ENCODE results near the gene BRD4.
"Not testable (repeated sequence)": the region's sequence is repeated elsewhere in the genome, so short reads cannot be mapped to it uniquely, and the experiment has no call there.

BRD4 gene

DNA sequence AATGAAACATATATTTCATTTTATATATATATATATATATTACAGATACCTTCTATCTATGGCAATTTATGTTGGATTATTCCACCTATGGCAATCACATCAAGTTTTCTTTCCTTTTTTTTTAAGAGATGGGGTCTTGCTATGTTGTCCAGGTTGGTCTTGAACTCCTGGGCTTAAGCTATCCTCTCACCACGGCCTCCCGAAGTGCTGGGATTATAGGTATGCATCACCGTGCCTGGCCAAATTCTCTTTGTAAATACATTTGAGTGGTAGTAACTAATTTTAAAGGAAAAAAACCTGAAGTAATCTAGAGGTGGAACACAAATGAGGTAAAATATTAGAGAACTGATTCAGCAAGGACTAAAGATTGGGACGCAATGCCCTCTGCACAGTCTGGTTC, 21.6 kb upstream of the BRD4 start:
- Histone ChIP-seq H4K20me1 (ENCODE audit: control insufficient read depth, insufficient read depth, low read depth, low read length) (no peaks in the 10 kb centered on the region), H3K9me2 (replicated peaks; ENCODE audit: control insufficient read depth, low read length) (no peaks in the 10 kb centered on the region), H3K27me3 (ENCODE audit: control insufficient read depth, low read length) (no peaks in the 10 kb centered on the region), H3K4me3 (ENCODE audit: low read length) (no peak overlapping the region), H3K27ac (ENCODE audit: low read depth, low read length) (no peak overlapping the region), H3F3A (ENCODE audit: control insufficient read depth, insufficient read depth) (peaks cover 13% of the 10 kb centered on the region; the same call in 1 of the 2 replicates), H3K4me2 (ENCODE audit: low read length) (no peak overlapping the region), H3K9me3 (ENCODE audit: control insufficient read depth, insufficient read depth, low read length) (no peaks in the 10 kb centered on the region), H3K79me2 (ENCODE audit: control insufficient read depth, low read length) (no peaks in the 10 kb centered on the region), H3K36me3 (ENCODE audit: control insufficient read depth, low read length) (peaks cover 42% of the 10 kb centered on the region), H3K4me1 (ENCODE audit: control insufficient read depth, low read length) (peaks cover 4% of the 10 kb centered on the region)
- TF ChIP-seq, protein P1, sequence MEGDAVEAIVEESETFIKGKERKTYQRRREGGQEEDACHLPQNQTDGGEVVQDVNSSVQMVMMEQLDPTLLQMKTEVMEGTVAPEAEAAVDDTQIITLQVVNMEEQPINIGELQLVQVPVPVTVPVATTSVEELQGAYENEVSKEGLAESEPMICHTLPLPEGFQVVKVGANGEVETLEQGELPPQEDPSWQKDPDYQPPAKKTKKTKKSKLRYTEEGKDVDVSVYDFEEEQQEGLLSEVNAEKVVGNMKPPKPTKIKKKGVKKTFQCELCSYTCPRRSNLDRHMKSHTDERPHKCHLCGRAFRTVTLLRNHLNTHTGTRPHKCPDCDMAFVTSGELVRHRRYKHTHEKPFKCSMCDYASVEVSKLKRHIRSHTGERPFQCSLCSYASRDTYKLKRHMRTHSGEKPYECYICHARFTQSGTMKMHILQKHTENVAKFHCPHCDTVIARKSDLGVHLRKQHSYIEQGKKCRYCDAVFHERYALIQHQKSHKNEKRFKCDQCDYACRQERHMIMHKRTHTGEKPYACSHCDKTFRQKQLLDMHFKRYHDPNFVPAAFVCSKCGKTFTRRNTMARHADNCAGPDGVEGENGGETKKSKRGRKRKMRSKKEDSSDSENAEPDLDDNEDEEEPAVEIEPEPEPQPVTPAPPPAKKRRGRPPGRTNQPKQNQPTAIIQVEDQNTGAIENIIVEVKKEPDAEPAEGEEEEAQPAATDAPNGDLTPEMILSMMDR (IDR thresholded peaks at IDR 0.05; ENCODE audit: low read depth, low read length, poor library complexity, severe bottlenecking), result no peak
- TF ChIP-seq EZH2phosphoT487 (IDR thresholded peaks at IDR 0.05; ENCODE audit: borderline replicate concordance, low read length), result no peak

DNA sequence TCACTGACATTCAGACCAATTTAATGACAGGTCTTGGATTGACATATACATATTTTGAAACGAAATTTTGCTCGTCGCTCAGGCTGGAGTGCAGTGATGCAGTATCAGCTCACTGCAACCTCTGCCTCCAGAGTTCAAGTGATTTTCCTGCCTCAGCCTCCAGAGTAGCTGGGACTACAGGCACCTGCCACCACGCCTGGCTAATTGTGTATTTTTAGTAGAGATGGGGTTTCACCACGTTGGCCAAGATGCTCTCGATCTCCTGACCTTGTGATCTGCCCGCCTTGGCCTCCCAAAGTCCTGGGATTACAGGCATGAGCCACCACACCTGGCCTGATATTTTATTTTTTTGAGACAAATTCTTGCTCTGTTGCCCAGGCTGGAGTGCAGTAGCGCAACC, 20.2 kb upstream of the BRD4 start:
- not testable (repeated sequence) for H4K20me1 ChIP-seq (ENCODE audit: control insufficient read depth, insufficient read depth, low read depth, low read length); H3K27ac ChIP-seq (ENCODE audit: low read depth, low read length); H3K9me2 ChIP-seq (replicated peaks; ENCODE audit: control insufficient read depth, low read length); H3K4me2 ChIP-seq (ENCODE audit: low read length); H3K79me2 ChIP-seq (ENCODE audit: control insufficient read depth, low read length); H3K9me3 ChIP-seq (ENCODE audit: control insufficient read depth, insufficient read depth, low read length); H3K4me1 ChIP-seq (ENCODE audit: control insufficient read depth, low read length); H3K4me3 ChIP-seq (ENCODE audit: low read length); H3K27me3 ChIP-seq (ENCODE audit: control insufficient read depth, low read length)
- H3K36me3 ChIP-seq (ENCODE audit: control insufficient read depth, low read length), result peaks cover 29% of the 10 kb centered on the region
- H3F3A ChIP-seq (ENCODE audit: control insufficient read depth, insufficient read depth), result peaks cover 13% of the 10 kb centered on the region; the same call in 1 of the 2 replicates

DNA sequence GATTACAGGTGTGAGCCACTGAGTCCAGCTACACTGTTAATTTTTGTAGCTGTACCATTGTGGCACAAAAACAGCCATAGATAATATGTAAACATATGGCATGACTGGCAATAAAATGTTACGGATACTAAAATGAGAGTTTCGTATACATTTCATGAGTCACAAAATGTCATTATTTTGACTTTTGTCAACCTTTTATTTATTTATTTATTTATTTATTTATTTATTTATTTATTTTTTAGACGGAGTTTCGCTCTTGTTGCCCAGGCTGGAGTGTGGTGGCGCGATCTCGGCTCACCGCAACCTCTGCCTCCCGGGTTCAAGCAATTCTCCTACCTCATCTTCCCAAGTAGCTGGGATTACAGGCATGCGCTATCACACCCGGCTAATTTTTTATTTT, 9.0 kb upstream of the BRD4 start:
- not testable (repeated sequence) for H3K4me1 ChIP-seq (ENCODE audit: control insufficient read depth, low read length); H3K4me2 ChIP-seq (ENCODE audit: low read length); H3K27ac ChIP-seq (ENCODE audit: low read depth, low read length); H3K27me3 ChIP-seq (ENCODE audit: control insufficient read depth, low read length); H3K79me2 ChIP-seq (ENCODE audit: control insufficient read depth, low read length); H3K9me3 ChIP-seq (ENCODE audit: control insufficient read depth, insufficient read depth, low read length); H3K9me2 ChIP-seq (replicated peaks; ENCODE audit: control insufficient read depth, low read length); H4K20me1 ChIP-seq (ENCODE audit: control insufficient read depth, insufficient read depth, low read depth, low read length); H3F3A ChIP-seq (ENCODE audit: control insufficient read depth, insufficient read depth); H3K36me3 ChIP-seq (ENCODE audit: control insufficient read depth, low read length); H3K4me3 ChIP-seq (ENCODE audit: low read length)

DNA sequence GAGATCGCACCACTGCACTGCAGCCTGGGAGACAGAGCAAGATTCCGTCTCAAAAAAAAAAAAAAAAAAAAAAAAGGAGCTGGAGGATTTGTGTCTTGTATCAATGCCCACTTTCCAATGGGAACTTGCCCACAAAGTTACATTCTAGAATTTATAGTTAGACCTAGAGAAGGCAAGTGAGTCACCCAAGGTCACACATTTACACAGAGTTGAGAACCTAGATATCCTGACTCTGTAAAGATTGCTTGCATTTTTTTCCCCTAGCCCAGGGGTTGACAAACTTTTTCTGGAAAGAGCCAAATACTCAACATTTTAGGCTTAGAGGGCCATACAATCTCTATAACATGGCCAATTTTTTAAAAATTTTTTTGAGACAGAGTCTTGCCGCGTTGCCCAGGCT, 7.7 kb upstream of the BRD4 start:
- Histone ChIP-seq H3K79me2 (ENCODE audit: control insufficient read depth, low read length) (no peaks in the 10 kb centered on the region), H3K4me1 (ENCODE audit: control insufficient read depth, low read length) (no peaks in the 10 kb centered on the region), H3K4me2 (ENCODE audit: low read length) (no peak overlapping the region), H4K20me1 (ENCODE audit: control insufficient read depth, insufficient read depth, low read depth, low read length) (no peaks in the 10 kb centered on the region), H3K4me3 (ENCODE audit: low read length) (no peak overlapping the region), H3K27me3 (ENCODE audit: control insufficient read depth, low read length) (no peaks in the 10 kb centered on the region), H3K9me2 (replicated peaks; ENCODE audit: control insufficient read depth, low read length) (no peaks in the 10 kb centered on the region), H3K9me3 (ENCODE audit: control insufficient read depth, insufficient read depth, low read length) (no peaks in the 10 kb centered on the region), H3F3A (ENCODE audit: control insufficient read depth, insufficient read depth) (0 out of 2 replicates have a peak, but pooled peaks cover 2% of the 10 kb centered on the region), H3K36me3 (ENCODE audit: control insufficient read depth, low read length) (no peaks in the 10 kb centered on the region), H3K27ac (ENCODE audit: low read depth, low read length) (no peak overlapping the region)
- TF ChIP-seq, protein P1 (IDR thresholded peaks at IDR 0.05; ENCODE audit: low read depth, low read length, poor library complexity, severe bottlenecking), result no peak
- TF ChIP-seq EZH2phosphoT487 (IDR thresholded peaks at IDR 0.05; ENCODE audit: borderline replicate concordance, low read length), result no peak

Measured in DOHH2 (cell line).